SU-DHL-6 (cell line): ENCODE results near the gene TBK1.

Source experiments
- EZH2phosphoT487 ChIP-seq: fragments of 200-600 bp; sonication (generic), shearing (Covaris generic); conservative IDR thresholded peaks from 2 replicates; pipeline ENCODE4 v1.6.1; 2018; ENCODE audit warnings: mild to moderate bottlenecking, antibody characterized with exemption, low read length, moderate library complexity, mixed read lengths
- TF ChIP-seq, protein P1 (sequence below): fragments of 200-600 bp; sonication (generic); IDR thresholded peaks from one replicate; pipeline ENCODE4 v1.5.1; 2017; ENCODE audit warnings: antibody characterized with exemption, mild to moderate bottlenecking, low read length, moderate library complexity; ENCODE audit not compliant: insufficient read depth, poor library complexity, severe bottlenecking

DNA sequence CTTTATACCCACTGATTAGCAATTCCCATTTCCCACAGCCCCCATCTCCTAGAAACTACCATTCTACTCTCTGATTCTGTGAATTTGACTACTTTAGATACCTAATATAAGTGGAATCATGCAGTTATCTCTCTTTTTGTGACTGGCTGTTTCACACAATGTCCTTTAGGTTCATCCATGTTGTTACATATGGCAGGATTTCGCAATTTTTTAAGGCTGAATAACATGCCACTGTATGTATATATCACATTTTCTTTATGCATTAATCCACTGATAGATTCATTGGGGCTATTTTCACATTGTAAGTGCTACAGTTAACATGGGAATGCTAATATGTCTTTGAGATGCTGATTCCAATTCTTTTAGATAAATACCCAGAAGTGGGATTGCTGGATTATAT lies 11.8 kb upstream of the TBK1 start:
- TF ChIP-seq, protein P1, sequence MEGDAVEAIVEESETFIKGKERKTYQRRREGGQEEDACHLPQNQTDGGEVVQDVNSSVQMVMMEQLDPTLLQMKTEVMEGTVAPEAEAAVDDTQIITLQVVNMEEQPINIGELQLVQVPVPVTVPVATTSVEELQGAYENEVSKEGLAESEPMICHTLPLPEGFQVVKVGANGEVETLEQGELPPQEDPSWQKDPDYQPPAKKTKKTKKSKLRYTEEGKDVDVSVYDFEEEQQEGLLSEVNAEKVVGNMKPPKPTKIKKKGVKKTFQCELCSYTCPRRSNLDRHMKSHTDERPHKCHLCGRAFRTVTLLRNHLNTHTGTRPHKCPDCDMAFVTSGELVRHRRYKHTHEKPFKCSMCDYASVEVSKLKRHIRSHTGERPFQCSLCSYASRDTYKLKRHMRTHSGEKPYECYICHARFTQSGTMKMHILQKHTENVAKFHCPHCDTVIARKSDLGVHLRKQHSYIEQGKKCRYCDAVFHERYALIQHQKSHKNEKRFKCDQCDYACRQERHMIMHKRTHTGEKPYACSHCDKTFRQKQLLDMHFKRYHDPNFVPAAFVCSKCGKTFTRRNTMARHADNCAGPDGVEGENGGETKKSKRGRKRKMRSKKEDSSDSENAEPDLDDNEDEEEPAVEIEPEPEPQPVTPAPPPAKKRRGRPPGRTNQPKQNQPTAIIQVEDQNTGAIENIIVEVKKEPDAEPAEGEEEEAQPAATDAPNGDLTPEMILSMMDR = no peak
- no peak for TF ChIP-seq EZH2phosphoT487
